ENCODE data around the gene C19orf12.

The C19orf12 gene

GRCh38 chr19:29751932-29752331 lies 36.9 kb upstream of the C19orf12 start:
- CTCF ChIA-PET = no interaction called here
- POLR2A ChIA-PET = no interaction called here
- DNase-seq (ENCODE audit: extremely low spot score) = no peak
- TF ChIP-seq TARDBP (IDR thresholded peaks at IDR 0.05) (no peak), FOXM1 (IDR thresholded peaks at IDR 0.05; ENCODE audit: borderline replicate concordance) (no peak), ELF4 (IDR thresholded peaks at IDR 0.05) (no peak), SUZ12 (IDR thresholded peaks at IDR 0.05) (no peak)

- ChIA-PET CTCF (no interaction called here), POLR2A (no interaction called here)
- no peak for TF ChIP-seq L3MBTL2 (conservative IDR thresholded peaks at IDR 0.05)
- TF ChIP-seq LEF1 (IDR thresholded peaks at IDR 0.05; ENCODE audit: borderline replicate concordance) = no peak
- peak; percentile 2; the same call in 1 of the 2 replicates for TF ChIP-seq PKNOX1 (IDR thresholded peaks at IDR 0.05)
- no peak for TF ChIP-seq HDGF (IDR thresholded peaks at IDR 0.05; ENCODE audit: borderline replicate concordance)
- no peak for DNase-seq (ENCODE audit: extremely low spot score)
These were observed 34.9 kb upstream of the C19orf12 start for GRCh38 chr19:29750001-29750400.

GRCh38 chr19:29748996-29749849 lies 34.2 kb upstream of the C19orf12 start:
- CTCF ChIA-PET = interaction anchor here (1.0 kb wide), 1 partner anchor 10 kb away, joined by 4 read pairs; no protein-coding TSS in a partner anchor
- no peak for TF ChIP-seq CTBP1 (IDR thresholded peaks at IDR 0.05; ENCODE audit: borderline replicate concordance)
- no peak for TF ChIP-seq FOXA1 (IDR thresholded peaks at IDR 0.05)
- TF ChIP-seq NFRKB (IDR thresholded peaks at IDR 0.05) = no peak
- no peak for TF ChIP-seq TARDBP (IDR thresholded peaks at IDR 0.05)
- no peak for TF ChIP-seq ELF4 (IDR thresholded peaks at IDR 0.05)
- no peak for TF ChIP-seq ARNT (IDR thresholded peaks at IDR 0.05)
- no peak for TF ChIP-seq FOXM1 (IDR thresholded peaks at IDR 0.05; ENCODE audit: borderline replicate concordance)
- no peak for TF ChIP-seq L3MBTL2 (conservative IDR thresholded peaks at IDR 0.05)
- TF ChIP-seq ZNF384 (IDR thresholded peaks at IDR 0.05) = no peak
- no peak for TF ChIP-seq LEF1 (IDR thresholded peaks at IDR 0.05; ENCODE audit: borderline replicate concordance)
- no peak for TF ChIP-seq PKNOX1 (IDR thresholded peaks at IDR 0.05)
- POLR2A ChIA-PET = interaction anchor here (0.9 kb wide), 1 partner anchor 96 kb away, joined by 3 read pairs; no protein-coding TSS in a partner anchor
- DNase-seq (ENCODE audit: extremely low spot score) = no peak

DNA sequence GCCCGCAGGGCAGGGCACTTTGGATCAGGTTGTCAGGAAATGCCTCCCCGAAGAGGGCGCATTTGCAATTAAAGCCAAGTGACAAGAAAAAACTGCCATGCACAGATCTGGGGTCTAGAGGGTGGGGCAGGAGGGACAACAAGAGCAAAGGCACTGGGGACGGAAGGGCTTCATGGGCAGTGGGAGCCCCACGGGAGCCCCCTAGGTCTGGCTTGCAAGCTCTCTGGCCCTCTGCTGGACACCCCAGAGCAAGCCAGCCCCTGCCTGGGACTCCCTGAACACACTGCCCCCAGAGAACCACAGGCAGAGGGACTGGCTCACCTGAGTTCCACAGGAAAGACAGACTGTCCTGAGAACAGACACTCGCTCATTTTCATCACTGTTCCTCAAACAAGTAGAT lies 30.2 kb upstream of the C19orf12 start:
- CTCF ChIA-PET = interaction anchor here (1.3 kb wide), 1 partner anchor 15 kb away, joined by 4 read pairs; no protein-coding TSS in a partner anchor

DNA sequence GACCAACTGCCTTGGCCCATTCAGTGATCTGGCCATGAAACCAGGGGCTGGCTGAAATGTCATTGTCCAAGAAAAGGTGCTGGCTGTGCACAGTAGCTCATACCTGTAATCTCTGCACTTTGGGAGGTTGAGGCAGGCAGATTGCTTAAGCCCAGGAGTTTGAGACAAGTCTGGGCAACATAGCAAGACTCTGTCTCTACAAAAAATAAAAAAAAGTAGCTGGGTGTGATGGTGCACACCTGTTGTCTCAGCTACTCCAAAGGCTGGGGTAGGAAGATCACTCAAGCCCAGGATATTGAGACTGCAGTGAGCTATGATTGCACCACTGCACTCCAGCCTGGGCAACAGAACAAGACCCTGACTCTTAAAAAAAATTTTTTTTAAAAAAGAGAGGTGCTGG lies 28.6 kb upstream of the C19orf12 start:
- TF ChIP-seq HDGF (IDR thresholded peaks at IDR 0.05; ENCODE audit: borderline replicate concordance) = no peak
- no peak for TF ChIP-seq ELF4 (IDR thresholded peaks at IDR 0.05)
- TF ChIP-seq SUZ12 (IDR thresholded peaks at IDR 0.05) = no peak
- no peak for TF ChIP-seq LEF1 (IDR thresholded peaks at IDR 0.05; ENCODE audit: borderline replicate concordance)
- no peak for TF ChIP-seq BHLHE40 (IDR thresholded peaks at IDR 0.05; ENCODE audit: borderline replicate concordance)
- TF ChIP-seq PKNOX1 (IDR thresholded peaks at IDR 0.05) = no peak
- no peak for TF ChIP-seq FOXM1 (IDR thresholded peaks at IDR 0.05; ENCODE audit: borderline replicate concordance)
- TF ChIP-seq FOXK2 (IDR thresholded peaks at IDR 0.05) = no peak
- TF ChIP-seq SP1 (IDR thresholded peaks at IDR 0.05) = no peak
- no peak for TF ChIP-seq NFRKB (IDR thresholded peaks at IDR 0.05)
- TF ChIP-seq CTBP1 (IDR thresholded peaks at IDR 0.05; ENCODE audit: borderline replicate concordance) = no peak
- ChIA-PET CTCF (interaction anchor here (0.6 to 1.5 kb wide), 2 partner anchors 27 to 36 kb away, joined by 3 read pairs; no protein-coding TSS in a partner anchor), POLR2A (no interaction called here)
- no peak for DNase-seq (ENCODE audit: extremely low spot score)

More for the DNA sequence above, 30.2 kb upstream of the C19orf12 start:
- TF ChIP-seq FOXK2 (IDR thresholded peaks at IDR 0.05) (no peak), FOXM1 (IDR thresholded peaks at IDR 0.05; ENCODE audit: borderline replicate concordance) (no peak), ELF4 (IDR thresholded peaks at IDR 0.05) (no peak), NFRKB (IDR thresholded peaks at IDR 0.05) (no peak), PKNOX1 (IDR thresholded peaks at IDR 0.05) (no peak), ARNT (IDR thresholded peaks at IDR 0.05) (no peak), BHLHE40 (IDR thresholded peaks at IDR 0.05; ENCODE audit: borderline replicate concordance) (no peak), L3MBTL2 (conservative IDR thresholded peaks at IDR 0.05) (no peak), SP1 (IDR thresholded peaks at IDR 0.05) (no peak), FOXA1 (IDR thresholded peaks at IDR 0.05) (no peak), SUZ12 (IDR thresholded peaks at IDR 0.05) (no peak)
- DNase-seq (ENCODE audit: extremely low spot score) = peak; percentile 42
- POLR2A ChIA-PET = no interaction called here

- CTCF ChIA-PET = interaction anchor here (1.5 kb wide), 1 partner anchor 116 kb away, joined by 3 read pairs; no protein-coding TSS in a partner anchor
- TF ChIP-seq BHLHE40 (IDR thresholded peaks at IDR 0.05; ENCODE audit: borderline replicate concordance) (no peak), ARNT (IDR thresholded peaks at IDR 0.05) (no peak), PKNOX1 (IDR thresholded peaks at IDR 0.05) (no peak), TARDBP (IDR thresholded peaks at IDR 0.05) (no peak), ZNF384 (IDR thresholded peaks at IDR 0.05) (no peak), NFRKB (IDR thresholded peaks at IDR 0.05) (no peak), SP1 (IDR thresholded peaks at IDR 0.05) (no peak), FOXK2 (IDR thresholded peaks at IDR 0.05) (no peak), L3MBTL2 (conservative IDR thresholded peaks at IDR 0.05) (no peak), HDGF (IDR thresholded peaks at IDR 0.05; ENCODE audit: borderline replicate concordance) (no peak), FOXA1 (IDR thresholded peaks at IDR 0.05) (no peak), FOXM1 (IDR thresholded peaks at IDR 0.05; ENCODE audit: borderline replicate concordance) (no peak), CTBP1 (IDR thresholded peaks at IDR 0.05; ENCODE audit: borderline replicate concordance) (no peak), ELF4 (IDR thresholded peaks at IDR 0.05) (no peak)
- DNase-seq (ENCODE audit: extremely low spot score) = no peak
- POLR2A ChIA-PET = no interaction called here
These were observed 26.7 kb upstream of the C19orf12 start for GRCh38 chr19:29741776-29742175.
